Mammary epithelial cell (primary cell): ENCODE measurements around the gene ABCG1.

ENCODE experiments used
- EZH2 ChIP-seq: IDR thresholded peaks from 2 replicates; pipeline ENCODE4 v1.6.1; 2012; ENCODE audit warnings: low read length, inconsistent platforms, borderline replicate concordance
- TF ChIP-seq, protein P1 (sequence below), 2 donors: IDR thresholded peaks in 1 of 2; conservative IDR thresholded peaks in 1 of 2; 2 replicates each; pipeline ENCODE4 v1.5.1; 2011 to 2012; ENCODE audit warnings: inconsistent platforms in 2 of 2, low read length in 2 of 2, mild to moderate bottlenecking in 2 of 2, control low read depth in 1 of 2, low read depth in 1 of 2; ENCODE audit not compliant: insufficient read depth in 1 of 2; ENCODE audit errors: extremely low read depth in 1 of 2

DNA sequence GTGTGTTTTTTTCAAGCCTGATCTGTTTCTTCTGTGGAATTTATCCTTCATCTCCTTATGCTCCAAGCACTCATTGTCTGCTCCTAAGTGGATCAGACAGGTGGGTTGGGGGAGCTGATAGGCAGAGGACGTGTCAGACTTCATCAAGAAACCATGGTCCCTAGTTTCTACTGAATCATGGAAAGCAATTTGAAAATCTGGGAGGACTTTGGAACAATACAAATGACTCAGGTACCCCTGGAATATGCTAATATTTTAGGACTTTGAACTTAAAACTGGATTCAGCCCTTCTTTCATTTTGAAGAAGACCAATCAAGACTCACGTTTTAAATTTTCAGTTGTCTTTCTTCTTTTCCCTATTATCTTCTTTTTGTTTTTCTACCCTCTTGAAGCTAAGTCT is 7.7 kb downstream of the ABCG1 start:
- TF ChIP-seq, protein P1, sequence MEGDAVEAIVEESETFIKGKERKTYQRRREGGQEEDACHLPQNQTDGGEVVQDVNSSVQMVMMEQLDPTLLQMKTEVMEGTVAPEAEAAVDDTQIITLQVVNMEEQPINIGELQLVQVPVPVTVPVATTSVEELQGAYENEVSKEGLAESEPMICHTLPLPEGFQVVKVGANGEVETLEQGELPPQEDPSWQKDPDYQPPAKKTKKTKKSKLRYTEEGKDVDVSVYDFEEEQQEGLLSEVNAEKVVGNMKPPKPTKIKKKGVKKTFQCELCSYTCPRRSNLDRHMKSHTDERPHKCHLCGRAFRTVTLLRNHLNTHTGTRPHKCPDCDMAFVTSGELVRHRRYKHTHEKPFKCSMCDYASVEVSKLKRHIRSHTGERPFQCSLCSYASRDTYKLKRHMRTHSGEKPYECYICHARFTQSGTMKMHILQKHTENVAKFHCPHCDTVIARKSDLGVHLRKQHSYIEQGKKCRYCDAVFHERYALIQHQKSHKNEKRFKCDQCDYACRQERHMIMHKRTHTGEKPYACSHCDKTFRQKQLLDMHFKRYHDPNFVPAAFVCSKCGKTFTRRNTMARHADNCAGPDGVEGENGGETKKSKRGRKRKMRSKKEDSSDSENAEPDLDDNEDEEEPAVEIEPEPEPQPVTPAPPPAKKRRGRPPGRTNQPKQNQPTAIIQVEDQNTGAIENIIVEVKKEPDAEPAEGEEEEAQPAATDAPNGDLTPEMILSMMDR (conservative IDR thresholded peaks at IDR 0.05 in 1 of 2, IDR thresholded peaks at IDR 0.05 in 1 of 2; ENCODE audit: extremely low read depth in 1 of 2, insufficient read depth in 1 of 2, low read depth in 1 of 2, low read length in 2 of 2): no peak
- no peak for TF ChIP-seq EZH2
